8988T (cell line): ENCODE results near the gene SKAP1.
A peak's percentile ranks its signal among the peaks of the same experiment; 100 is the strongest.
"Not testable (repeated sequence)": the region's sequence is repeated elsewhere in the genome, so short reads cannot be mapped to it uniquely, and the experiment has no call there.

Experiments
- DNase-seq: peaks from one replicate; pipeline ENCODE4 v3.0.0; 2011

Gene SKAP1

DNA sequence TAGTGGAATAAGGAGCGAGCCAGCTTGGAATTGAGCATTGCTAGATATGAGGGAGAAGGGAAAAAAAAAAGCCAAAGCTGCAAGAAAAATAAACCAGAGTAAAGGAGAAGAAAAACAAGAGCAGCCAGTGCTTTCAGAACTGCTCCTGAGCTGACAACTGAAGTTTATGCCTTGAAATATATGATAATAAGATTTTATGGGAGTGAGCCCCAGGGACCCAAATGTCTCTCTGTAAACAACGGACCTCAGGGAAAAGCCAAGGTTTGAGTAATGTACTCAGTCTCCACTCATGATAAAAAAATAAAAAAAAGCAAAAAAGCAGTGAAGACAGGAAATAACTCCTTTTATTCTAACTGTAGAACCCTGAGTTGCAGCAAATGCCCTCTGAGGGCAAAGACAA lies 189.9 kb downstream of the SKAP1 start:
- no peak for DNase-seq

DNA sequence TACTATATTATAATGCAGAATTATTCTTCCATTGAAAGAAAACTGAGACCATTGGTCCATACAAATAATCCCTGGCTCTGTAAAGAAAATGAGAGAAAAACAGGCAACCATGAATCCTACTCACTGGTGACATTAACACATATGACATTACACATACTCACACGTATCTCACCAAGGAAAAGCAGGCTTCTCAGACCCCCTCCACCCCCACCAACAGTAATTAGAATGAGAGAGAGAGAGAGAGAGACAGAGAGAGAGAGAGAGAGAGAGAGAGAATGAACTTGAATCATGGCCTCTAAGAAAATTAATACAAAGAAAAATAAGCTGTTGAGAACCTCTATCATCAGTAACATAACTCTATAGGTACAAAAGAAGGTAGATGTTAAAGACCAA lies 190.4 kb downstream of the SKAP1 start:
- no peak for DNase-seq

- DNase-seq = no peak
Observed at GRCh38 chr17:48238933-48239602, 190.9 kb downstream of the SKAP1 start.

GRCh38 chr17:48237456-48237855 lies 192.6 kb downstream of the SKAP1 start:
- no peak for DNase-seq

- no peak for DNase-seq
Observed at GRCh38 chr17:48236681-48237134, 193.3 kb downstream of the SKAP1 start.

GRCh38 chr17:48234922-48235321 lies 195.1 kb downstream of the SKAP1 start:
- DNase-seq = no peak

GRCh38 chr17:48231995-48232959 lies 197.7 kb downstream of the SKAP1 start:
- no peak for DNase-seq

- no peak for DNase-seq
Observed at GRCh38 chr17:48229936-48230335, 200.1 kb downstream of the SKAP1 start.

GRCh38 chr17:48228720-48229119 lies 201.3 kb downstream of the SKAP1 start:
- no peak for DNase-seq

DNA sequence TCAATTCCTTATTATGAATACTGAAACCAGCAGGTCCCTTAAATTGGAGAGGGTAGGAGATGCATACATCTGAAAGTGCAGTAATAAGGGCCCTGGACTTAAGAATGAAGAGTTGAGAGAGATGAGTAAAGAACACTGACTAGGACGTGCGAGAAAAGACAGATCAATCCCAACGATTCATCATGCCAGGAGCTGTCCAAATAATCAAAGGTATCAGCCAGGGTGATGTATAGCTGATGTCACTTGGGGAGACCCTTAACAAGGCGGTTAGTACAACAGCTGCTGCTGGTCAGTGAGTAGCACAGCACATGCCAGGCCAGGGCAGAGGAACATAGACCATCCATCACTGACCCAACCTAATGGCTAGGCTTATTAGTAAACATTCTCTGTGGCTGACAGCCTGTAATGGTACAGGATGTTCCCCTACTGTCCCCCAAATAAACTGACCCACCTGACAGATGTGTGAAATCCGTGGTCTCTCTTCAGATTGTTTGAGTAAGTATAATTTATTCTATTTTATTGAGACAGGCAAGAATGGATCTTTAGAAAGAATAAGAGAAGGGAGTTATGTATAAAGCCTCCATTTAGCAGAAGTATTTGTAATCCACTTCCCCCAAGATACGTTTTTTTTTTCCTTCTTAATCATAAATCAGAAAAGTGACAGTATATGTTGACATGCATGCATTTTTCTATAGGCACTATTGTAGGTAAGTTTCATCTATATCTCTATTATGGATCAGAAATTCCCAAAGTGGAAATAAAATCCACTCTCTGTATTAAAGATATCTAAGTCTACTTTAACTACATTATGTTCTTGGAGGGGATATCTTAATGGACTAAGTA lies 204.1 kb downstream of the SKAP1 start:
- no peak for DNase-seq

- no peak for DNase-seq
Observed at GRCh38 chr17:48223945-48224344, 206.1 kb downstream of the SKAP1 start.

DNA sequence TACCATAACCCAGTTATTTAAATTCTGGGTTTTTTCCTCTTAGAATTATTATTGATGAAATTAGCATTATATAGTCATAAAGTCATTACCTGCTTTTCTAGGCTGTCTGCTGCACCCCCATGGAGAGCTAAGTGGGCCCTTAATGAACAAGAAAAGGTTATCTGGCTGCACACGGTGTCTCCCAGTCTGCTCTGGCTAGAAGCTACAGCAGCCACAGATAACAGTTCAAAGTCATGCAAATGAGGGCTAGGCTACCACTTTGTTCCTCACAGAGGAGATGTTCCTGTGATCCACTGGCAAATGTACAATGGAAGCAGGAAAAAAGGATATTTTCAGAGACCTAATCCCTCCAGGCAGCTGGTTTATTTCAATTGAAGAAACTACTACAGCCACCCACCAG lies 210.4 kb downstream of the SKAP1 start:
- DNase-seq = no peak

DNA sequence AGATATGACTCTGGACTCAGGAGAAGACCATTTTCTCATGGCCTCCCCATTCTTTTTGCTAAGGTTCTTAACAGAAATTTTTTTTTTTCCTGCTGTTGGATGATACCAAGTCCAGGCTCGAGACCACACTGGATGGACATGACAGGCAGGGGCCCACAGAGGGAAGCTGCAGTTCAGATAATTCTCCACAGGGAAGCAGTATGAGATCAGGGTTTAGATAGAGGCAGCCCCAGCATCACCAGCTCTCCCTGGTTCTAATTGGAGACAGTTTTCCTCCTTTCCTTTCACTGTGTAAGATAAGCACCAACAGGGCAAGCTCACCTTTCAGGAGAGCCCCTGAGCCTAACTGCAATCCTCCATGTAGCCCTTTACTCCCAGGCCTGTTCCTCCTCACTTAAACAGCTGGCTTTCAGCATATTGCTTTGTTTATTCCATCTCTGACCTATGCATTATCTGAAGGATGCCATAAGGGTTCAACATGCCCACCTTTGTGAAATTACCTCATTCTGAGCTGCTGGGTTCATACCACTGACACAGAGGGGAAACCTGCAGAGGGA lies 214.4 kb downstream of the SKAP1 start:
- peak; percentile 42 for DNase-seq

- DNase-seq = no peak
Observed at GRCh38 chr17:48213797-48214196, 216.2 kb downstream of the SKAP1 start.

GRCh38 chr17:48211787-48212186 lies 218.2 kb downstream of the SKAP1 start:
- no peak for DNase-seq

DNA sequence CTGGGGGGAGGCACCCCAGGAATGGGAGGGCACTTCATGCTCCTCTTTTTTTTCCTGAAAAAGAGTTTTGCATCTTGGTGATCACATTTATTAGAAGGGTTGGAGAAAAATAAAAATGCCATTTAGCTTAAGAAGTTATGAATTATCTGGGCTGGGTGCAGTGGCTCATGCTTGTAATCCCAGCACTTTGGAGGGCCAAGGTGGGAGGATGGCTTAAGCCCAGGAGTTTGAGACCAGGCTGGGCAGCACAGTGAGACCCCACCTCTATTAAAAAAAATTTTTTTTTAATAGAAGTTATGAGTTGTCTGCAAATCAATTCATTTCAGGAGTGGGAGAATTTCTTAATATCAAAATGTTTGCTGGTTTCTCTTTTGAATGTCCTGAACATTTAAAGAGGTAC lies 219.0 kb downstream of the SKAP1 start:
- no peak for DNase-seq

DNA sequence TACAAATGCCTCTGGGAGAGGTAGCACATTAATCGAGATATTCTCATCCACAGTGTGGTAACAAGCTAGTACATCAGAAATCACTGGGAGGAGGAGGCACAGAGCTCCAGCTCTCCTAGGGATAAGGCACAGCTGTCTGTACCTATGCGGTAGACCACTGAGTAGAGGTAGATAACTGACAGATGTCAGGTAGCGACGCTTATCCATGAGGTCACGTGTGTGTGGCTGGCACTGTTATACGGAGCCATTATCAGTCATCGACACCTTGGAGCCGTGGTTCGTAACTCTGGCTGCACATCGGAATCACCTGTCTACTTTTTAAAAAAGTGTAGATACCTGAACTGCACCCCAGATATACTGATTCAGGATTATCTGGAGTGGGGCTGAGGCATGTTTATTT lies 220.0 kb downstream of the SKAP1 start:
- no peak for DNase-seq

- DNase-seq = no peak
Observed at GRCh38 chr17:48207776-48208544, 222.1 kb downstream of the SKAP1 start.

DNA sequence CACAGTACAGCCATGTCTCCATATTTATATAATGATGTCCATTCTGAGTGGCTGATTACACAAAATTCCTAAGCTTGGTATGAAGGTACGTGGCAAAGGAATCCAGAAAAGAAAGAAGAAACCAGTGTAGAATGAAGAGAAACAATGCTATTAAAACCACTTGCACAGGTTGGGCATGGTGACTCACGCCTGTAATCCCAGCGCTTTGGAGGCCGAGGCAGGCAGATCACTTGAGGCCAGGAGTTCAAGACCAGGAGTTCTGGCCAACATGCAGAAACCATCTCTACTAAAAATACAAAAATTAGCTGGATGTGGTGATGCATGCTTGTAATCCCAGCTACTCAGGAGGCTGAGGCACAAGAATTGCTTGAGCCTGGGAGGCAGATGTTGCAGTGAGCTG lies 223.0 kb downstream of the SKAP1 start:
- DNase-seq = not testable (repeated sequence)

DNA sequence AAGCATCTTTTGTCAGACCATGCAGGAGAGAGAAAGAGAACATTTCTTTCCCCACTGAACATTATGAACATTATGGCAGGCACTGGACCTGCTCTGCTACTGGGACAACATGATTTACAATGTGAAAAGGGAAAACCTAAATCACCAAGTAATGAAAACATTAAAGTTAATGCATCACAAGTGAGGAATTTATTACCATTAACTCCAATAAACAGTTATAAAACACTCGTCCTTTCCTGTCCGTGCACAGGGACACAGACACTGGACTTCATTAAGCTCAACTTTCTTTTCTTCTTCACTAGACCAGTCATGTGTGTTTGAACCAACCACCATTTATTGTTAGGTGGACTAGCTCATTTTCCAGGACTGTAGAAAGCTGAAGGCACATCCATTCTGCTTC lies 227.1 kb downstream of the SKAP1 start:
- no peak for DNase-seq

GRCh38 chr17:48198950-48199541 lies 231.0 kb downstream of the SKAP1 start:
- no peak for DNase-seq

DNA sequence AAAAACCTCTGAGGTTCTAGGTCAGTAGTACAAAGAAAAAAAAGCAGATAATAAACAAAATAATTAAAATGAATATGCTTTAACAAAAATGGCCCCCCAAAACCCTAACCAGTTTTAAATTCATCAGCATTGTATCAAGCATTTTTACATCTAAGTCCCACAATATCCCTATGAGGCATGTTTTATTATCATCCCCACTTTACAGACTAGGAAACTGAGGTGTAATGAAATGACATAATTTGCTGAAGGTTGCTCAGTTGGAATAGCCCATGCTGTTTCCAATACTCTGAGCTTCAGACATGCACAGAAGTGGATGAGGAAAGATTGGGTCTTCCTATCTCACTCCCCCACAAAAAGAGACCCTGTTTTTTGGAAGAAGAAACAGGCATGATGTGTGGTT lies 234.1 kb downstream of the SKAP1 start:
- no peak for DNase-seq
